Smooth muscle cell (in vitro differentiated cells): Measurements from ENCODE around the gene CCDC88B. TPM values are rescaled to one million over a fixed set of nuclear protein-coding genes. Genes with fewer than 3 reads are reported as not detected.

Source experiments
- DNase-seq: peaks from one replicate; lab custom pipeline; 2025; ENCODE audit not compliant: unreplicated experiment; lab: John Stamatoyannopoulos, UW
- H2AFZ ChIP-seq: fragments of 200-600 bp; sonication (generic); 2 replicates; pipeline ENCODE4 v1.6.0; 2016; ENCODE audit warnings: antibody characterized with exemption, low read depth, mild to moderate bottlenecking
- H3F3A ChIP-seq: fragments of 200-600 bp; sonication (generic); 2 replicates; pipeline ENCODE4 v1.6.0; 2017; ENCODE audit warnings: antibody characterized with exemption, low read depth
- H3K27ac ChIP-seq: fragments of 200-600 bp; sonication (generic); 2 replicates; pipeline ENCODE4 v1.5.1; 2016; ENCODE audit warnings: low read depth, mild to moderate bottlenecking
- H3K27me3 ChIP-seq: fragments of 200-600 bp; sonication (generic); 2 replicates; pipeline ENCODE4 v1.6.1; 2016; ENCODE audit warnings: low read depth, mild to moderate bottlenecking
- H3K36me3 ChIP-seq: fragments of 200-600 bp; sonication (generic); 2 replicates; pipeline ENCODE4 v1.5.1; 2016; ENCODE audit warnings: low read depth
- H3K4me1 ChIP-seq: fragments of 200-600 bp; sonication (generic); 2 replicates; pipeline ENCODE4 v1.5.1; 2016; ENCODE audit warnings: low read depth
- H3K4me2 ChIP-seq: fragments of 200-600 bp; sonication (generic); 2 replicates; pipeline ENCODE4 v1.6.0; 2016; ENCODE audit warnings: mild to moderate bottlenecking
- H3K4me3 ChIP-seq: fragments of 200-600 bp; sonication (generic); 2 replicates; pipeline ENCODE4 v1.5.1; 2016; ENCODE audit warnings: mild to moderate bottlenecking
- H3K79me2 ChIP-seq: fragments of 200-600 bp; sonication (generic); 2 replicates; pipeline ENCODE4 v1.6.0; 2016; ENCODE audit warnings: low read depth, mild to moderate bottlenecking
- H3K9ac ChIP-seq: fragments of 200-600 bp; sonication (generic); 2 replicates; pipeline ENCODE4 v1.6.0; 2016; ENCODE audit warnings: low read depth
- H3K9me3 ChIP-seq: fragments of 200-600 bp; sonication (generic); replicated peaks from 2 replicates; pipeline ENCODE4 v1.5.1; 2016; ENCODE audit warnings: low read depth
- H4K20me1 ChIP-seq: fragments of 200-600 bp; sonication (generic); 2 replicates; pipeline ENCODE4 v1.6.0; 2016; ENCODE audit warnings: low read depth
- WGBS: methylation state at CpG from one replicate; pipeline ENCODE4 v1.1.7; 2016; ENCODE audit warnings: low lambda C conversion rate; 5-methylcytosine and 5-hydroxymethylcytosine counted together
- polyA plus RNA-seq: library from polyadenylated mRNA; unstranded; fragments of >200 nt; fragmentation: Nextera tagmentation; extraction: Ambion mirVana; gene quantifications from 2 replicates; pipeline ENCODE4 v1.2.1, GENCODE V29; 2016
- total RNA-seq: library from RNA; depleted of rRNA; stranded (reverse); fragments of >200 nt; gene quantifications from 2 replicates; pipeline ENCODE4 v1.2.3, GENCODE V29; 2014
- TF ChIP-seq, protein P1 (sequence below): fragments of 200-600 bp; sonication (generic); IDR thresholded peaks from 2 replicates; pipeline ENCODE4 v1.5.1; 2017; ENCODE audit warnings: borderline replicate concordance, mild to moderate bottlenecking, antibody characterized with exemption; ENCODE audit not compliant: insufficient read depth, poor library complexity, severe bottlenecking

CCDC88B gene
- total and polyA plus RNA-seq, 2 experiments from 2014 or later, result 0.22 to 2.2 TPM

DNA sequence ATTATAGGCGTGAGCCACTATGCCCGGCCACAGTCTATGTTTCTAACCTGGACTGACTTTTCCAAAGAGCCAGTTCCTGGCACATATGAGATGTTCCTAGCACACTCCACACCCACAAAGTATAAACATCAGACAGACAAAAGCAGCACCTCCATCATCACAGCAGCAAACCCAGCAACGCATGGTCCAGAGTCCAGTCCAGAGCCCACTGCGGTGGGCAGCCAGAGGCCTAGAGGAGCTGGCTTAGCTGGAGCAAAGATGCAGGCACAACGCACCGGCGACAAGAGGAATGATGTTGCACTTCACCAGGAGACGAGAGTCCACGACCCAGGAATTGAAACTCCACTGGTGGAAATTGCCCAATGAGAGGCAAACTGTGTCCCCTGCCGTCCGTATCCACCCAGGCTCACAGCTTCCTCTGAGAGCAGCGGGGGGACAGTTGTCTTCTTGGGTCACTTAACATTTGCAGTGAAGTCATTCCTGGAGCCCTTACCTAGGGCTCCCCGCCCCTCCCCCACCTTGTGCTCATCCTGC, 55.6 kb downstream of the CCDC88B start:
- Histone ChIP-seq H3K27ac (peak overlapping the region; percentile 4), H3K4me3 (no peak overlapping the region), H3K4me1 (peaks cover 16% of the 10 kb centered on the region), H3K27me3 (no peaks in the 10 kb centered on the region), H3F3A (peaks cover 5% of the 10 kb centered on the region), H3K4me2 (peak overlapping the region; percentile 80), H3K9ac (no peak overlapping the region), H3K9me3 (no peaks in the 10 kb centered on the region), H2AFZ (peak overlapping the region; percentile 96), H3K36me3 (no peaks in the 10 kb centered on the region), H3K79me2 (no peaks in the 10 kb centered on the region), H4K20me1 (no peaks in the 10 kb centered on the region)
- WGBS, result 74% methylated on average over 13 of the region's 13 CpGs
- TF ChIP-seq, protein P1, sequence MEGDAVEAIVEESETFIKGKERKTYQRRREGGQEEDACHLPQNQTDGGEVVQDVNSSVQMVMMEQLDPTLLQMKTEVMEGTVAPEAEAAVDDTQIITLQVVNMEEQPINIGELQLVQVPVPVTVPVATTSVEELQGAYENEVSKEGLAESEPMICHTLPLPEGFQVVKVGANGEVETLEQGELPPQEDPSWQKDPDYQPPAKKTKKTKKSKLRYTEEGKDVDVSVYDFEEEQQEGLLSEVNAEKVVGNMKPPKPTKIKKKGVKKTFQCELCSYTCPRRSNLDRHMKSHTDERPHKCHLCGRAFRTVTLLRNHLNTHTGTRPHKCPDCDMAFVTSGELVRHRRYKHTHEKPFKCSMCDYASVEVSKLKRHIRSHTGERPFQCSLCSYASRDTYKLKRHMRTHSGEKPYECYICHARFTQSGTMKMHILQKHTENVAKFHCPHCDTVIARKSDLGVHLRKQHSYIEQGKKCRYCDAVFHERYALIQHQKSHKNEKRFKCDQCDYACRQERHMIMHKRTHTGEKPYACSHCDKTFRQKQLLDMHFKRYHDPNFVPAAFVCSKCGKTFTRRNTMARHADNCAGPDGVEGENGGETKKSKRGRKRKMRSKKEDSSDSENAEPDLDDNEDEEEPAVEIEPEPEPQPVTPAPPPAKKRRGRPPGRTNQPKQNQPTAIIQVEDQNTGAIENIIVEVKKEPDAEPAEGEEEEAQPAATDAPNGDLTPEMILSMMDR, result no peak
- DNase-seq, result no peak

DNA sequence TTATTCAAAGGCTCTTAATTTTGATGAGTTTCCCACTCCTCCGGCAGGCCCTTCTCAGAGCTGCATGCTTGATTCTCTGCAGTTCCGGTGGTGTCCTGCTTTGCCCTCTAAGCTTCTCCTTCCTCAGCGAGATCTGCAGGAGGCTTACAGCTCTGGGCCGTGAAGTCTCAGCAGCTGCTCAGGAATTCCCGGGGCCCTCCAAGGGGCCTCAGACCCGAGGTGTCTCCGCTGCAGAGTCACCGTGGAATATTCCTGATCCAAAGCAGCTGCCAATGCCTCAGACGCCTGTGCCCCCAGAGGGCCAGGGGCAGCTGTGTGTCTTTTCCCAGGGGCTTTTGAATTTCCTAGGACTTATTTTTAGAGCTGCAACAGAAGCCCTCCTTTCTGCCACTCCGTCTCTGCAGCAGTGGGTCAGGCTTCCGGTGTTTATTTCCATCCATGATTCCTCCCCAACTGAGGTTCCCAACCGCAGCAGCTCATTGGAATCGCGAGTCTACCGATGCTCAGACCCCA, 56.1 kb downstream of the CCDC88B start:
- H2AFZ ChIP-seq, result peak overlapping the region; percentile 96
- H3K4me3 ChIP-seq, result no peak overlapping the region
- peak overlapping the region; percentile 4 for H3K27ac ChIP-seq
- no peaks in the 10 kb centered on the region for H3K79me2 ChIP-seq
- 14% methylated on average over 15 of the region's 15 CpGs for WGBS
- no peak for DNase-seq
- H4K20me1 ChIP-seq, result no peaks in the 10 kb centered on the region
- TF ChIP-seq, protein P1, result no peak
- H3F3A ChIP-seq, result peaks cover 5% of the 10 kb centered on the region
- no peaks in the 10 kb centered on the region for H3K9me3 ChIP-seq
- H3K27me3 ChIP-seq, result no peaks in the 10 kb centered on the region
- peak overlapping the region; percentile 80 for H3K4me2 ChIP-seq
- no peaks in the 10 kb centered on the region for H3K36me3 ChIP-seq
- peaks cover 16% of the 10 kb centered on the region for H3K4me1 ChIP-seq
- H3K9ac ChIP-seq, result no peak overlapping the region

DNA sequence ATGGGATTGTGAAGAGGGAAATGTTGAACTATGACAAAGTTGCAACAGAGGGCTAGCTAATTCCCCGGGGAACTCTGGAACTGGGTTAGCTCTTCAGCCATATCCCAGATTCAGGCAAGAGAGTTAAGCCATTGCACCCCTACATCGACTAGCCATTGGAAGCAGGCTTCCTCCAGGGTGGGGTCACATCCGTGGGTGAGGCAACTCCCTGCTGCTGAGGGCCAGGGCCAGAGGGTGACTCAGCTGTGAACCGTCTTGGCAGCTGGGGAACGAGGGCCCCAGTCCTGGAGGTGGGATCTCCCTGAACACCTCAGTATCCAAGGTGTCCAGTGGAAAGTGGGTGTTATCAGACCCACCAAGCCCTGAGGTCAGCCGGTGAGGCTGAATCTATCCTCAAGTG, 60.1 kb downstream of the CCDC88B start:
- WGBS, result 60% methylated on average over 6 of the region's 6 CpGs
- Histone ChIP-seq H2AFZ (no peak overlapping the region), H3K27me3 (no peaks in the 10 kb centered on the region)

More for the DNA sequence above, 60.1 kb downstream of the CCDC88B start:
- no peak for DNase-seq
- H3K4me1 ChIP-seq, result peaks cover 17% of the 10 kb centered on the region
- H3F3A ChIP-seq, result peaks cover 5% of the 10 kb centered on the region
- H3K79me2 ChIP-seq, result no peaks in the 10 kb centered on the region
- no peaks in the 10 kb centered on the region for H3K9me3 ChIP-seq
- no peak overlapping the region for H3K4me3 ChIP-seq
- no peaks in the 10 kb centered on the region for H4K20me1 ChIP-seq
- no peaks in the 10 kb centered on the region for H3K36me3 ChIP-seq
- H3K9ac ChIP-seq, result no peak overlapping the region
- no peak overlapping the region for H3K4me2 ChIP-seq
- TF ChIP-seq, protein P1, result no peak
- H3K27ac ChIP-seq, result no peak overlapping the region
